Measurements from ENCODE around the gene SEC11A.

DNA sequence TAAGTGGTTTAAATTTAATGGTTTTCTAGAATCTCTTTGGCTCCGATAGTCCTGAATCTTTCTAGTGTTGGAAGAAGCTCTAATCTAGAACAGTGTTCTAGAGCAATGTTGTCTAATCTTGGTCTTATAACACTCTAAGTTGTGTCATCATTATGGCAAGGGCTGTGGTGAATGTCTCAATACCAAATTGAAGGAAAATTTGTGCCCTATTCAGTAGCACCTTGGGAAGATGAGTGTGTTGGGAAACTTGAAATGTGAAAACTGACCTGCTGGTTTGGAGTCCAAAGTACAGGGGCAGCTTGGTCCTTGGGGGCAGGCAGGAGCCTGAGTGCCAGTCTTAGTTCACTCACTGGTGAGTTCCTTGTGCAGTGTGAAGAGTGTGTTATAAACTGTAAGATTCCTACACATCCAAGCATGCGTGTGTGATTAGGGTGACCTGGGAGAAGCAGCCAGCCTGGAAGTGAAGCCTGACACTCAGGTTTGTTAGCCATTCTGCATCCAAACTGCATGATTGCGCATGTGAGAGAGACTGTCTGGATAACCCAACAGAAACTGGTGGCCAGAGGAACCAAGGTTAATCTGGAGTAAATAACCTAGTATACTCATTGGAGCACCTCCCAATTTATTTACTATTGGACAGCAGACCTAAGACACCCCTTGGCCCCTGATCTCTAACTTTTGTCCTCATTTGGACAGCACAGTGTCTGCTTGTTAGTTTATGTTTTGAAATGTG, 47.1 kb upstream of the SEC11A start:
- TF ChIP-seq TAF1 (IDR thresholded peaks at IDR 0.05; ENCODE audit: borderline replicate concordance, low read depth, low read length) (no peak), POLR2AphosphoS5 (IDR thresholded peaks at IDR 0.05; ENCODE audit: low read depth, low read length) (no peak), POLR2A (IDR thresholded peaks at IDR 0.05; ENCODE audit: low read depth, low read length) (no peak)
